Measurements from ENCODE around the gene INTS7. TPM values are rescaled to one million over a fixed set of nuclear protein-coding genes. Genes with fewer than 3 reads are reported as not detected.

The INTS7 gene
- total RNA-seq, 6 donors from 2014 or later, result 8.3 to 16.7 (median 14.6) TPM

GRCh38 chr1:212067787-212068186 lies 32.4 kb upstream of the INTS7 start:
- no peaks in the 10 kb centered on the region for H3K9me3 ChIP-seq
- H3K36me3 ChIP-seq, result no peaks in the 10 kb centered on the region
- DNase-seq (no peak), ATAC-seq (ENCODE audit: low FRiP score in 2 of 2) (no peak)
- 74 to 82% methylated on average over 3 of the region's 3 CpGs for WGBS, 2 donors
- peak overlapping the region in 1 of 4 donors; percentile 16 for H3K27ac ChIP-seq
- H3K4me3 ChIP-seq, result no peak overlapping the region
- peaks cover 0 to 10% (median 2%) of the 10 kb centered on the region in 4 donors for H3K4me1 ChIP-seq
- no peaks in the 10 kb centered on the region for H3K27me3 ChIP-seq
- TF ChIP-seq POLR2AphosphoS5 (IDR thresholded peaks at IDR 0.05), result no peak
- no peak for TF ChIP-seq CTCF (IDR thresholded peaks at IDR 0.05)
- peak in 1 of 4 donors; percentile 60 for TF ChIP-seq EP300 (IDR thresholded peaks at IDR 0.05)
- TF ChIP-seq POLR2A (IDR thresholded peaks at IDR 0.05), result no peak

- 86% methylated on average over 5 of the region's 5 CpGs for WGBS, 2 donors
- H3K4me1 ChIP-seq, result no peaks in the 10 kb centered on the region
- DNase-seq (no peak), ATAC-seq (ENCODE audit: low FRiP score in 2 of 2) (peak; percentile 62 to 76)
- H3K9me3 ChIP-seq, result no peaks in the 10 kb centered on the region
- no peak overlapping the region for H3K27ac ChIP-seq
- no peak overlapping the region for H3K4me3 ChIP-seq
- H3K27me3 ChIP-seq, result no peaks in the 10 kb centered on the region
- H3K36me3 ChIP-seq, result no peaks in the 10 kb centered on the region
- TF ChIP-seq POLR2A (IDR thresholded peaks at IDR 0.05) (no peak), CTCF (IDR thresholded peaks at IDR 0.05) (peak; percentile 37 to 72 (median 64))
Observed at GRCh38 chr1:212062832-212063438, 27.6 kb upstream of the INTS7 start.

GRCh38 chr1:212060632-212061472 lies 25.5 kb upstream of the INTS7 start:
- Histone ChIP-seq H3K9me3 (no peaks in the 10 kb centered on the region), H3K4me3 (no peak overlapping the region), H3K27me3 (no peaks in the 10 kb centered on the region), H3K27ac (no peak overlapping the region), H3K36me3 (no peaks in the 10 kb centered on the region), H3K4me1 (no peaks in the 10 kb centered on the region)
- DNase-seq (no peak), ATAC-seq (ENCODE audit: low FRiP score in 2 of 2) (no peak)
- TF ChIP-seq POLR2A (IDR thresholded peaks at IDR 0.05) (no peak), CTCF (IDR thresholded peaks at IDR 0.05) (no peak), POLR2AphosphoS5 (IDR thresholded peaks at IDR 0.05) (no peak)
- 60 to 70% methylated on average over 6 of the region's 6 CpGs for WGBS, 2 donors

- DNase-seq, result no peak
- H3K27ac ChIP-seq, result no peak overlapping the region
- peak in 1 of 2 donors; percentile 30 for ATAC-seq (ENCODE audit: low FRiP score in 2 of 2)
- 100% methylated on average over 1 to 2 of the region's 2 CpGs for WGBS, 2 donors
- no peak for TF ChIP-seq POLR2A (IDR thresholded peaks at IDR 0.05)
- no peak for TF ChIP-seq EP300 (IDR thresholded peaks at IDR 0.05)
- no peak for TF ChIP-seq CTCF (IDR thresholded peaks at IDR 0.05)
- no peak for TF ChIP-seq POLR2AphosphoS5 (IDR thresholded peaks at IDR 0.05)
- H3K4me1 ChIP-seq, result no peaks in the 10 kb centered on the region
- H3K27me3 ChIP-seq, result no peaks in the 10 kb centered on the region
- no peak overlapping the region for H3K4me3 ChIP-seq
- H3K36me3 ChIP-seq, result no peaks in the 10 kb centered on the region
- no peaks in the 10 kb centered on the region for H3K9me3 ChIP-seq
Observed at GRCh38 chr1:212055333-212055732, 20.0 kb upstream of the INTS7 start.

All from upper lobe of left lung (tissue), 6 donors.